NCI-H2107 treated with DMSO at 0.1 percent for 48 hours (cell line): ENCODE results near the gene TNFRSF12A.

Source experiments
- DNase-seq: peaks from one replicate; lab custom pipeline; 2025; ENCODE audit not compliant: unreplicated experiment; lab: John Stamatoyannopoulos, UW

The TNFRSF12A gene

GRCh38 chr16:2985893-2986355, 34.2 kb upstream of the TNFRSF12A start:
- DNase-seq = no peak

- DNase-seq = no peak
Observed at GRCh38 chr16:2986623-2987188, 33.5 kb upstream of the TNFRSF12A start.

- no peak for DNase-seq
Observed at GRCh38 chr16:2987286-2987685, 32.9 kb upstream of the TNFRSF12A start.

GRCh38 chr16:2987833-2988232, 32.3 kb upstream of the TNFRSF12A start:
- DNase-seq = peak; percentile 60

- no peak for DNase-seq
Observed at GRCh38 chr16:2988590-2989099, 31.5 kb upstream of the TNFRSF12A start.

GRCh38 chr16:2990891-2991290, 29.3 kb upstream of the TNFRSF12A start:
- no peak for DNase-seq

- no peak for DNase-seq
Observed at GRCh38 chr16:2991566-2992261, 28.5 kb upstream of the TNFRSF12A start.

- DNase-seq = no peak
Observed at GRCh38 chr16:2992383-2993081, 27.6 kb upstream of the TNFRSF12A start.

GRCh38 chr16:2996298-2996697, 23.9 kb upstream of the TNFRSF12A start:
- DNase-seq = no peak

GRCh38 chr16:2999929-3000328, 20.2 kb upstream of the TNFRSF12A start:
- no peak for DNase-seq

GRCh38 chr16:3000540-3000939, 19.6 kb upstream of the TNFRSF12A start:
- no peak for DNase-seq

- no peak for DNase-seq
Observed at GRCh38 chr16:3001316-3001715, 18.9 kb upstream of the TNFRSF12A start.

- peak; percentile 97 for DNase-seq
Observed at GRCh38 chr16:3003582-3004270, 16.4 kb upstream of the TNFRSF12A start.

GRCh38 chr16:3004319-3004718, 15.8 kb upstream of the TNFRSF12A start:
- DNase-seq = no peak

GRCh38 chr16:3004781-3005284, 15.3 kb upstream of the TNFRSF12A start:
- DNase-seq = no peak

GRCh38 chr16:3007059-3007956, 12.9 kb upstream of the TNFRSF12A start:
- no peak for DNase-seq

- no peak for DNase-seq
Observed at GRCh38 chr16:3007957-3008689, 12.0 kb upstream of the TNFRSF12A start.

- no peak for DNase-seq
Observed at GRCh38 chr16:3008690-3009037, 11.5 kb upstream of the TNFRSF12A start.

GRCh38 chr16:3009568-3010390, 10.4 kb upstream of the TNFRSF12A start:
- no peak for DNase-seq
